NOMO-1 treated with DMSO at 0.1 percent for 48 hours (cell line): ENCODE results near the gene TTBK1.

Experiments used
- DNase-seq: peaks from one replicate; lab custom pipeline; 2025; ENCODE audit not compliant: unreplicated experiment; lab: John Stamatoyannopoulos, UW

The TTBK1 gene

GRCh38 chr6:43254138-43254817, 11.0 kb downstream of the TTBK1 start:
- no peak for DNase-seq

GRCh38 chr6:43254846-43255245, 11.6 kb downstream of the TTBK1 start:
- no peak for DNase-seq

GRCh38 chr6:43255408-43256054, 12.2 kb downstream of the TTBK1 start:
- DNase-seq = no peak

- DNase-seq = no peak
Measured at GRCh38 chr6:43256670-43257366, 13.5 kb downstream of the TTBK1 start.

GRCh38 chr6:43257367-43258145, 14.3 kb downstream of the TTBK1 start:
- no peak for DNase-seq

- DNase-seq = no peak
Measured at GRCh38 chr6:43258180-43258579, 14.9 kb downstream of the TTBK1 start.

GRCh38 chr6:43258807-43259686, 15.8 kb downstream of the TTBK1 start:
- DNase-seq = no peak

GRCh38 chr6:43260791-43261190, 17.5 kb downstream of the TTBK1 start:
- DNase-seq = no peak

- DNase-seq = no peak
Measured at GRCh38 chr6:43261198-43261597, 17.9 kb downstream of the TTBK1 start.

GRCh38 chr6:43262000-43262779, 18.9 kb downstream of the TTBK1 start:
- no peak for DNase-seq

- no peak for DNase-seq
Measured at GRCh38 chr6:43262780-43263313, 19.6 kb downstream of the TTBK1 start.

GRCh38 chr6:43263314-43264178, 20.3 kb downstream of the TTBK1 start:
- DNase-seq = peak; percentile 79

GRCh38 chr6:43264599-43265145, 21.4 kb downstream of the TTBK1 start:
- no peak for DNase-seq

- DNase-seq = no peak
Measured at GRCh38 chr6:43265564-43265963, 22.3 kb downstream of the TTBK1 start.

GRCh38 chr6:43267619-43268354, 24.5 kb downstream of the TTBK1 start:
- no peak for DNase-seq

- DNase-seq = no peak
Measured at GRCh38 chr6:43268355-43268700, 25.0 kb downstream of the TTBK1 start.

- DNase-seq = no peak
Measured at GRCh38 chr6:43268782-43269272, 25.5 kb downstream of the TTBK1 start.
